ENCODE measurements around the gene HAPSTR1.

The HAPSTR1 gene

GRCh38 chr16:9097266-9098219, 6.1 kb downstream of the HAPSTR1 start:
- DNase-seq = no peak

DNA sequence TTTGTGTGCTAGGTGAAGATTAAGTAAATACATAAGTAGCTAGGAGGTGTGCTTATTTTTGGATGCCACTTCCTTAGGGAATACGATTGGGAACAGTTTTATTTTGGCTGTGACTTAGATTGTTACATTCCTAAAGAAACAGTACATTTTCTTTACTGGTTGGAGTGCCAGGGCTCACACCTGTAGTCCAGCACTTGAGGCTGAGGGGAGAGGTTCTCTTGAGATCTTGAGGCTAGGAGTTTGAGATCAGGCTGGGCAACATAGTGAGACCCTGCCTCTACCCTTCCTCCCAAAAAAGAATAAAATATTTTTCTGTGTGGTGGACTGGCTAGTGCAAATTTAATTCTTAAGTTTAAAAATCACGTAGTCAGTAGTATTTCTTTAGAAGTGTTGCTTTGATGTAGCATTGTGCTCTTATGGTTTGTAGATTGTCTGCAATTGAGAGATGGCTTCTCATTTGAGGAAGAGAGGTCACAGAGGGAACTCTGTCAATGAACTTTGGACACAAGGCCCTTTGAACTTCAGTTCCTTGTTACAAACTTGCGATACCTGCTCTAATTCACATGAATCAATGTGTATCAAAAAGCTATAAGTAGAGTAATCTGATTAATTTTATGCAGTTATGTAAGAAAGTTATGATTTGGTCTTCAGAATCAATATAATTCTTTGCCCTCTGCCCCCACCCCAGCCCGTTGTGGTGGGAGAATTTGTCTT, 7.1 kb downstream of the HAPSTR1 start:
- no peak for DNase-seq

- no peak for DNase-seq
Measured at GRCh38 chr16:9099131-9099625, 7.7 kb downstream of the HAPSTR1 start.

- DNase-seq = no peak
Measured at GRCh38 chr16:9102379-9102778, 10.9 kb downstream of the HAPSTR1 start.

DNA sequence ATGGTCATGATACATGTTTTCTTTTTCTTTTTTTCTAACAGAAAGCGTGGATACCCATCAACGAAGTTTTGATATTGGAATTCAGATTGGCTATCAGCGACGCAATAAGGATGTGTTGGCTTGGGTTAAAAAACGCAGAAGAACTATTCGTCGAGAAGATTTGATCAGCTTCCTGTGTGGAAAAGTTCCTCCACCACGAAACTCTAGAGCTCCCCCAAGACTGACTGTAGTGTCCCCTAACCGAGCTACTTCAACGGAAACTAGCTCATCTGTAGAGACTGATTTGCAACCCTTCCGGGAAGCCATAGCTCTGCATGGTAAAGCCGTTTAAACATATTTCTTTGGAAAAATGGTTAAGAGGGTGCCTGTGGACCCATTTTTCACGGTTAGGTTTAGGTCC, 11.5 kb downstream of the HAPSTR1 start:
- no peak for DNase-seq

DNA sequence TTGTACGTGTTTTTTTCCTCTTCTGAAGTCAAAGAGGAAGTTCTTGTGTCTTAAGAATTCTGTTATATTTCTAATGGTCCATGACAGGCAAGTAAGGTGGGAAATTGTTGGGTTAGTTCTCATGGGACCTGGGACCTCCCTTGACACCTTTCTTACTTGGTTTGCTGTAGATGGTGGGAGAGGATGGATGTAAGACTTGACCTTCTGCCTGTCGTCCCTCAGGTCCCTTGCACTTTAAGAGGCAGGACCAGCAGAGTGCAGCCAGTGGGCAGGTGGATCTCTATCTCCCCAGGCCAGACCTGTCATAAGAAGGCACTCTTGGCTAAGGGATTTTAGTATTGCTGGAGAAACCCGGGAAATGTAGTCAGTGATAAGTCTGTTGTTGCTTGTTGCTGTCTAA, 12.1 kb downstream of the HAPSTR1 start:
- no peak for DNase-seq

- no peak for DNase-seq
Measured at GRCh38 chr16:9105189-9105588, 13.7 kb downstream of the HAPSTR1 start.

DNA sequence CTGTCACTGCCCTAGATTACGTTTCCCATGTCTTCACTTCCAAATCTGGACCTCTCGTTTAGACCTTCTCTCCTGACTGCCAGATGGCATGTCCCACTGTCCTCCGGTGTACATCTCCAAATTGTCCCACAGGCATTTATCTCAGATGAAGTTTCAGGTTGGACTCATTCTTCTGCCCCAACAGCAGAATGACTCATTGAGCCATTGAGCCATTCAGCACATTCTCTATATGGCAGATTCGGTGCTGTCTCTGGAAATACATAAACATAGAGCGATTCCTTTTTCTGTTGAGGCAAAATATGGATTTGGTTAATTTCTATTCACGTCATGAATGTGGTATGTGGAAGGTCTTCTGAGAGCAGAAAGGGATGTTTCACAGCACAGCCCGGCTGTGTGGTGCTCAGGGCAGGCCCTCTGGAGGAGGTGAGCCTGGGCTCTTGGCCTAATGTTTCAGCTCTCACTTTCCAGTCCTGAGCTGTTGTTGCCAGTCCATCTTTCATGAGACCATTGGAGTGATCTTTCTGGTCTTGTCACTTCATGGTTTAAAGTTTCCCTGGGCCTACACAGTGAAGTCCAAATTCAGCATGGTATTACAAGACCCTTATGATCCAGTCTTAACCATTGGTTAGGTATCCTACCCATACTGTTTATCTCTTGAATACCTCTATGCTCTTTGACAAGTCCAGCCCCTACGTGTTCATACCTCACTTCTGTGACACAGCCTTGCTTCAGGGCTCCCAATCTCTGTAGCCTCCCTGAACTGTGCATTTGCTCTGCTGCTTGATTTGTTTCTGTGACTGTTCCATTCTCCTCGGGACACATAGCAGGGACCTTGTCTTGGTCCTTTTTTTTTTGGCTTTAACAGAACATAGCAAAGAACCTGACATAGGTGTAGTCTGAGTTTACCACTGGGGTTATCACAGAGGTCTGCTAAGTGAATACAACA, 15.9 kb downstream of the HAPSTR1 start:
- DNase-seq = no peak

GRCh38 chr16:9109255-9109654, 17.8 kb downstream of the HAPSTR1 start:
- no peak for DNase-seq

GRCh38 chr16:9112166-9112843, 20.9 kb downstream of the HAPSTR1 start:
- DNase-seq = no peak

DNA sequence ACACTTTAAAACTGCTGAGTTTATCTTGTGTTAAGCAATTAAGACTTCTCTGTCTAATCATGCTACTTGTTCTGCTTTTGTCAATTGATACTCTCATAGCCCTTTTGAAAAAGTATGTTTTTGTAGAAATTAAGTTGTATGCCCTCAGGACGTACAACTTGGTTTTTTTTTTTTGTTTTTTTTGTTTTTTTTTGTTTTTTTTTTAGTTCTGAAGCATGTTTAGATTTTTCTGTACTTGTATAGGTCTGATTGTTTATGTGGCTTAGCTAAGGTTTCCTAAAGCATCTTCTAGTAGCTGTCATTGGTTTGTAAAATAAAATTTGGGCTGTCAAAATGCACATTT, 21.4 kb downstream of the HAPSTR1 start:
- DNase-seq = no peak

GRCh38 chr16:9113707-9114106, 22.3 kb downstream of the HAPSTR1 start:
- no peak for DNase-seq

GRCh38 chr16:9114112-9114511, 22.7 kb downstream of the HAPSTR1 start:
- DNase-seq = no peak

DNA sequence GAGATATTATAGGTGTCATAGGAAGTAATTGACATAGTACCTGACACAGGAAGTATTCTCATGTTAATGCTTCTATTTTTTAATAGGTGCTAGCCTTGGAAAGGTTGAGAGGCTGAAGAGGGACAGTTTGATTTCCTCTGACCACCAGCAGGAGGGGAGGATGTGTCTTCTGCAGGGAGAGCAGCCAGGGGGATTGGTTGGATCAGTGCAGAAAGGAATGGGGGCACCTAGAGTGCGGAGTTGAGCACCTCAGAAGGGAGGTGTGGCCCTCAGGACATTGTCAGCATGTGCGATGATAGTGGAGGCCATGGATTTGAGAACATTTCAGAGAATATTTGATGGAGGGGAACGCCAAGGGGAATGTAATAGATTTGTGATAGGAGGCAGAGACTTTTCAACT, 23.4 kb downstream of the HAPSTR1 start:
- DNase-seq = no peak

- no peak for DNase-seq
Measured at GRCh38 chr16:9115277-9115676, 23.8 kb downstream of the HAPSTR1 start.

DNA sequence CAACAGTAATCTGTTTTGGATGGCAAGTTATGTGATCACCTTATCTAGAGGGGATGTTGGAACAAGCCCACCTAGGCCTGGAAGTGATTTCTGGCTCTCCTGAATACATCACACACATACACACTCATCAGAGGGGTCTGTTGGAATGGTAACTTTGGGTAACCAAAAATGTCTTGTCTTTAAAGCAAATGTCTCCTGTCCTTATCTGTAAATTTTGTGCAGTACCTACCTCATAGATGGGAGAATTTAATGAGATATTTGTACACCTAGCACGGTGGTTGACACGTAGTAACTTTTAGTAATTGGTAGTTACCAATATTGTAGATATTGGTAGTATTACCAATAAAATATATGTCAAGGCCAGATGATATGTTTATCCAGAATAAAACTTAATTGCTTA, 24.7 kb downstream of the HAPSTR1 start:
- DNase-seq = no peak

GRCh38 chr16:9118170-9118569, 26.7 kb downstream of the HAPSTR1 start:
- DNase-seq = no peak

DNA sequence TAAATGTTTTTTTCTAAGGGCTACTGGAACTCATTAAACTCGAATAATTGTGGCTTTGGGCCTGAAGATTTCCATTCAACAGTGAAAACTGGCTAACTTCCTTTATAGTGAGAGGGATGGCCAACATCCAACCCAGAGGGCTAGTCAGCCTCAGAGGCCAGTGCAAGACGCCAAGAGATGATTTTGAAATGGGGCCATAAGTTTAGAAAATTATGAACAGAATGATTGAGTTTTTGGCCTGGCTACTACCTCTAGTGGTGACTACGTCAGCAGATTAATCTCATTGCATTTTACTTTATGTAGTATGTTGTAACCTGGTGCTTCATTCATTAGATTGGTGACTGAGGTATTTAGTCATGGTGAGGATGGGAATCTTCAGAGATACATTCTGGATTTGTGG, 28.4 kb downstream of the HAPSTR1 start:
- no peak for DNase-seq

DNA sequence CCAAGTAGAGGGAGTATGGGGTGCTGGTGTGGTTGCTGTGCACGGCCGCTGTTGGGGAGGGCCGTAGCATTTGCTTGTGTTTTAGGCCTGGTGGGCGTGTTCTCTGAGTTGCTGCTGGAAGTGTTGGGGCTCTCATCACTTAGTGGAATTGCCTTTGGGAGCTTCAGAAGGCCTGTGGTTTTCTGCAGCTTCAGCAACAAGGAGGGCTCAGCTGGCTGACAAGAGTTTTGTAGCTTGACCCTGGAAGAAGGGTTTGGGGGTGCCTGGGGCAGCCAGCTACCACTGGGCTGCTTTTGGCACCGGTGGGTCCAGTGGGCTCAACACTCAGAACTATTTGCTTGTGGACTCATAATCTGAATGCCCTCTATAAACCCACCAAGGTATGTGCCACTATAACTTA, 30.9 kb downstream of the HAPSTR1 start:
- DNase-seq = no peak

DNA sequence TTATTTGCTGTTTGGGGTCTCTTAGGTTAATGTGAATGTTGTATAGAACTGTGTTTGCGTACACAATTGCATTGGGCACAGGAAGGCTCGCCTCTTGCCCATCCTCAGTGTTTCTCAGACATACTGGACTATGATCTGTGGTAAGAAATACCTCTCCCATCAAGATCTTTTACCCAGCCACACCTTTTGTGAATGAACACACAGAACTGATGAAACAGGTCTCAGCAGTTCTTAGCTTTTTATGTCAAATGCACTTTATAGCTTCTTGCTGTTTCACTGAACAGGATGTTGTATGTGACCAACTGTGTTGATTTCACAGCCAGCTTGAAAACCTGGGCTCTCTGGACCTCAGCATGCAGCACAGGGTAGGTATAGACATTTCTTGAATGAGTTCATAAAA, 31.5 kb downstream of the HAPSTR1 start:
- no peak for DNase-seq

GRCh38 chr16:9123401-9123800, 32.0 kb downstream of the HAPSTR1 start:
- no peak for DNase-seq

GRCh38 chr16:9123871-9124270, 32.4 kb downstream of the HAPSTR1 start:
- DNase-seq = no peak
